IMR-90 (cell line): ENCODE data around the gene SLC4A5. TPM values are rescaled to one million over a fixed set of nuclear protein-coding genes. Genes with fewer than 3 reads are reported as not detected.

Experiments used
- ATAC-seq: fragments of 200-7000 bp; cut with Tn5 transposase; 2 replicates; pipeline ENCODE4 v1.9.1; 2020; ENCODE audit warnings: low read depth, mild to moderate bottlenecking, moderate library complexity
- BruUV-seq: library from RNA; stranded (reverse); fragments of 400-500 nt; replicated peaks from 2 replicates; lab custom pipeline; 2021; lab: Mats Ljungman, UMichigan
- CTCF ChIA-PET: fragments of 300-600 bp; formaldehyde crosslinking; extraction: SDS; loops from one replicate; lab custom pipeline; 2021; ENCODE audit warnings: antibody characterized with exemption; lab: Yijun Ruan, JAX
- POLR2A ChIA-PET: fragments of 300-600 bp; sonication (Branson Sonifier 250); formaldehyde crosslinking; loops from one replicate; lab custom pipeline; 2022; ENCODE audit warnings: antibody characterized with exemption; ENCODE audit not compliant: unreplicated experiment; lab: Charles Lee
- DNase-seq: peaks from one replicate; pipeline ENCODE4 v3.0.0; 2013
- H2AFZ ChIP-seq: replicated peaks from 2 replicates; pipeline ENCODE3; 2013; ENCODE audit warnings: low read length, mild to moderate bottlenecking; ENCODE audit not compliant: poor library complexity
- H2AK5ac ChIP-seq: 2 replicates; pipeline ENCODE4 v1.6.1; 2013; ENCODE audit warnings: low read depth, low read length, inconsistent platforms
- H2AK9ac ChIP-seq: replicated peaks from 2 replicates; pipeline ENCODE3; 2013; ENCODE audit warnings: mild to moderate bottlenecking, low read depth, low read length, moderate library complexity; ENCODE audit not compliant: poor library complexity
- H2BK120ac ChIP-seq: 2 replicates; pipeline ENCODE4 v1.6.1; 2013; ENCODE audit warnings: low read depth, low read length, inconsistent platforms
- H2BK15ac ChIP-seq: 3 replicates; pipeline ENCODE4 v1.6.1; 2013; ENCODE audit warnings: low read depth, low read length, inconsistent platforms
- H2BK20ac ChIP-seq: 2 replicates; pipeline ENCODE4 v1.6.1; 2013; ENCODE audit warnings: low read depth, mild to moderate bottlenecking, inconsistent platforms, low read length, moderate library complexity
- H2BK5ac ChIP-seq: 2 replicates; pipeline ENCODE4 v1.6.1; 2013; ENCODE audit warnings: mild to moderate bottlenecking, low read depth, low read length, inconsistent platforms; ENCODE audit not compliant: poor library complexity, severe bottlenecking
- H3K14ac ChIP-seq: replicated peaks from 2 replicates; pipeline ENCODE4 v1.6.1; 2013; ENCODE audit warnings: low read depth, low read length, inconsistent platforms
- H3K18ac ChIP-seq: 2 replicates; pipeline ENCODE4 v1.6.1; 2013; ENCODE audit warnings: low read depth, low read length, control low read depth
- H3K23ac ChIP-seq: 2 replicates; pipeline ENCODE4 v1.6.1; 2013; ENCODE audit warnings: low read depth, low read length, inconsistent platforms
- H3K27ac ChIP-seq: 2 replicates; pipeline ENCODE4 v1.5.1; 2013; ENCODE audit warnings: mild to moderate bottlenecking, control low read depth, low read length; ENCODE audit not compliant: insufficient read depth
- H3K27me3 ChIP-seq: 2 replicates; pipeline ENCODE4 v1.6.1; 2013; ENCODE audit warnings: low read length; ENCODE audit not compliant: control insufficient read depth, insufficient read depth
- H3K36me3 ChIP-seq: 2 replicates; pipeline ENCODE4 v1.6.1; 2013; ENCODE audit warnings: low read length, mixed read lengths; ENCODE audit not compliant: control insufficient read depth, insufficient read depth
- H3K4ac ChIP-seq: 2 replicates; pipeline ENCODE4 v1.6.1; 2013; ENCODE audit warnings: low read depth, low read length, inconsistent platforms
- H3K4me1 ChIP-seq: 2 replicates; pipeline ENCODE4 v1.6.1; 2013; ENCODE audit warnings: low read length, mixed read lengths; ENCODE audit not compliant: control insufficient read depth, insufficient read depth
- H3K4me2 ChIP-seq: 2 replicates; pipeline ENCODE4 v1.6.1; 2013; ENCODE audit warnings: low read depth, mild to moderate bottlenecking, control low read depth, low read length, moderate library complexity
- H3K4me3 ChIP-seq: 2 replicates; pipeline ENCODE4 v1.5.1; 2013; ENCODE audit warnings: low read depth, mild to moderate bottlenecking, control low read depth, low read length, moderate library complexity; ENCODE audit not compliant: insufficient read depth
- H3K56ac ChIP-seq: 2 replicates; pipeline ENCODE4 v1.6.1; 2013; ENCODE audit warnings: low read length, inconsistent platforms; ENCODE audit not compliant: insufficient read depth; ENCODE audit errors: extremely low read depth
- H3K79me1 ChIP-seq, 2 experiments: 2 replicates each; pipeline ENCODE4 v1.6.1; 2013; ENCODE audit warnings: low read length in 2 of 2, inconsistent platforms in 1 of 2, low read depth in 1 of 2
- H3K9ac ChIP-seq: 2 replicates; pipeline ENCODE4 v1.6.1; 2013; ENCODE audit warnings: low read depth, low read length, control low read depth
- H3K9me1 ChIP-seq: 2 replicates; pipeline ENCODE4 v1.6.1; 2013; ENCODE audit warnings: low read length, inconsistent platforms; ENCODE audit not compliant: insufficient read depth
- H3K9me3 ChIP-seq: 2 replicates; pipeline ENCODE4 v1.6.1; 2013; ENCODE audit warnings: low read length; ENCODE audit not compliant: control insufficient read depth, insufficient read depth
- H4K20me1 ChIP-seq: 2 replicates; pipeline ENCODE4 v1.6.1; 2013; ENCODE audit warnings: low read length, inconsistent platforms; ENCODE audit not compliant: insufficient read depth
- H4K5ac ChIP-seq: 2 replicates; pipeline ENCODE4 v1.6.1; 2013; ENCODE audit warnings: mild to moderate bottlenecking, low read depth, low read length, control low read depth
- H4K8ac ChIP-seq, 2 experiments: 2 replicates each; pipeline ENCODE4 v1.6.1; 2013; ENCODE audit warnings: low read depth in 2 of 2, low read length in 2 of 2, control low read depth in 1 of 2, inconsistent platforms in 1 of 2
- H4K91ac ChIP-seq: 2 replicates; pipeline ENCODE4 v1.6.1; 2013; ENCODE audit warnings: low read depth, low read length, inconsistent platforms; ENCODE audit not compliant: insufficient read depth
- NFE2L2 ChIP-seq: fragments of 150-350 bp; IDR thresholded peaks from 2 replicates; pipeline ENCODE4 v1.6.1; 2016; ENCODE audit warnings: low read depth, mild to moderate bottlenecking, low read length
- USF2 ChIP-seq: fragments of 150-350 bp; IDR thresholded peaks from 2 replicates; pipeline ENCODE4 v1.6.1; 2017; ENCODE audit warnings: mild to moderate bottlenecking, antibody characterized with exemption, low read length, low read depth
- WGBS, 2 experiments: methylation state at CpG; one replicate each; pipeline versions ENCODE4 v1.1.5 to v1.1.7; 2013; ENCODE audit warnings: missing lambda C conversion rate in 2 of 2; ENCODE audit not compliant: insufficient read length in 1 of 2; ENCODE audit errors: extremely low coverage in 2 of 2; 5-methylcytosine and 5-hydroxymethylcytosine counted together
- dilution Hi-C: fragments of 300-500 bp; cut with HindIII; formaldehyde crosslinking; loops from one replicate; pipeline ENCODE4 v1.14.3; 2018; ENCODE audit warnings: low sequenced_read_pairs; ENCODE audit not compliant: unreplicated experiment
- in situ Hi-C: fragments of 300-500 bp; cut with MboI; formaldehyde crosslinking; loops from 3 replicates; pipeline ENCODE4 v1.14.3; 2019; ENCODE audit warnings: low sequenced_read_pairs, inconsistent platforms, mixed read lengths
- intact Hi-C: fragments of 100-400 bp; cut with micrococcal nuclease; formaldehyde crosslinking; loops from 2 replicates; pipeline ENCODE4 v1.10.0; 2022
- polyA plus RNA-seq, 3 experiments: library from polyadenylated mRNA; depleted of rRNA; stranded (reverse); fragments of >200 nt; gene quantifications; 2 replicates each; pipeline ENCODE4 v1.2.3, GENCODE V29; 2012; ENCODE audit warnings: low replicate concordance in 1 of 3
- total RNA-seq: library from RNA; depleted of rRNA; stranded (reverse); fragments of >200 nt; gene quantifications from 2 replicates; pipeline ENCODE4 v1.2.3, GENCODE V29; 2012

Gene SLC4A5
- total and polyA plus RNA-seq, 2 of the 4 experiments (the other 2 are of a cell fraction): 0.18 to 0.22 TPM

- WGBS, 2 experiments: 83% methylated on average over 2 of the region's 2 CpGs; no CpG with 5 or more reads in 1 of the 2 experiments
- BruUV-seq: no TSS peak
- H3K14ac ChIP-seq: no peak overlapping the region
Measured at GRCh38 chr2:74321737-74322136, 21.5 kb downstream of the SLC4A5 start.

More at GRCh38 chr2:74321737-74322136, 21.5 kb downstream of the SLC4A5 start:
- H4K91ac ChIP-seq: no peak overlapping the region
- no peak overlapping the region for H2BK15ac ChIP-seq
- H2AFZ ChIP-seq: no peak overlapping the region
- H3K27ac ChIP-seq: no peak overlapping the region
- H3K56ac ChIP-seq: no peak overlapping the region
- no peak overlapping the region for H3K4ac ChIP-seq
- no peak overlapping the region for H4K8ac ChIP-seq
- dilution Hi-C loops (no loop called here), in situ Hi-C loops (no loop called here), intact Hi-C loops (no loop called here)
- no peak overlapping the region for H3K4me2 ChIP-seq
- H2AK5ac ChIP-seq: no peak overlapping the region
- H3K9ac ChIP-seq: no peak overlapping the region
- POLR2A ChIA-PET: interaction anchor here (0.6 kb wide), 1 partner anchor 12 kb away, joined by 8 read pairs; no protein-coding TSS in a partner anchor
- CTCF ChIA-PET: no interaction called here
- no peaks in the 10 kb centered on the region for H3K79me1 ChIP-seq
- H3K4me3 ChIP-seq: no peak overlapping the region
- H3K9me3 ChIP-seq: no peaks in the 10 kb centered on the region
- H4K5ac ChIP-seq: no peak overlapping the region
- no peaks in the 10 kb centered on the region for H3K4me1 ChIP-seq
- no peak overlapping the region for H3K18ac ChIP-seq
- TF ChIP-seq USF2 (no peak), NFE2L2 (no peak)
- H3K36me3 ChIP-seq: no peaks in the 10 kb centered on the region
- H4K20me1 ChIP-seq: no peaks in the 10 kb centered on the region
- no peaks in the 10 kb centered on the region for H3K9me1 ChIP-seq
- H2BK120ac ChIP-seq: no peak overlapping the region
- no peak for ATAC-seq
- no peak overlapping the region for H2AK9ac ChIP-seq
- no peak overlapping the region for H2BK20ac ChIP-seq
- no peak overlapping the region for H3K23ac ChIP-seq
- peaks cover 17% of the 10 kb centered on the region for H3K27me3 ChIP-seq
- no peak overlapping the region for H2BK5ac ChIP-seq
- DNase-seq: no peak
